SKM-1 treated with dmso at 0.1 percent for 144 hours (cell line): ENCODE results near the gene CLMN.
"Not testable (repeated sequence)": the region's sequence is repeated elsewhere in the genome, so short reads cannot be mapped to it uniquely, and the experiment has no call there.

ENCODE experiments used
- DNase-seq: peaks from one replicate; lab custom pipeline; 2025; ENCODE audit not compliant: unreplicated experiment; lab: John Stamatoyannopoulos, UW

The CLMN gene

GRCh38 chr14:95141684-95142083, 178.0 kb downstream of the CLMN start:
- no peak for DNase-seq

GRCh38 chr14:95140060-95140858, 179.4 kb downstream of the CLMN start:
- no peak for DNase-seq

- DNase-seq, result no peak
These were observed 180.8 kb downstream of the CLMN start for GRCh38 chr14:95138876-95139275.

GRCh38 chr14:95138455-95138854, 181.3 kb downstream of the CLMN start:
- DNase-seq, result not testable (repeated sequence)

- no peak for DNase-seq
These were observed 181.9 kb downstream of the CLMN start for GRCh38 chr14:95137804-95138167.

- DNase-seq, result no peak
These were observed 182.4 kb downstream of the CLMN start for GRCh38 chr14:95137164-95137803.

GRCh38 chr14:95136631-95137030, 183.1 kb downstream of the CLMN start:
- DNase-seq, result no peak

- no peak for DNase-seq
These were observed 185.3 kb downstream of the CLMN start for GRCh38 chr14:95134304-95134933.

- DNase-seq, result no peak
These were observed 186.4 kb downstream of the CLMN start for GRCh38 chr14:95133282-95133681.

- DNase-seq, result no peak
These were observed 186.9 kb downstream of the CLMN start for GRCh38 chr14:95132760-95133159.
